Natural killer cell (primary cell): ENCODE measurements around the gene CCR7. TPM values are rescaled to one million over a fixed set of nuclear protein-coding genes. Genes with fewer than 3 reads are reported as not detected.

Experiments used
- ATAC-seq, 3 donors: fragments of 150-1000 bp in 2 of 3; fragments of 200-7000 bp in 1 of 3; cut with Tn5 transposase; 1 replicate in 1 of 3; 2 replicates in 2 of 3; pipeline ENCODE4 v1.10.0; 2021; ENCODE audit warnings: mild to moderate bottlenecking in 2 of 3, moderate library complexity in 2 of 3
- DNase-seq, 2 donors: peaks; one replicate each; pipeline versions ENCODE4 v3.0.0 to v3.0.0-alpha.2; 2013 to 2021; ENCODE audit warnings: mixed read lengths in 1 of 2
- H3K27ac ChIP-seq: one replicate; pipeline ENCODE4 v1.5.1; 2013; ENCODE audit warnings: mild to moderate bottlenecking, low read length
- H3K27me3 ChIP-seq: one replicate; pipeline ENCODE4 v1.6.1; 2013; ENCODE audit warnings: low read length; ENCODE audit not compliant: control insufficient read depth, insufficient read depth
- H3K36me3 ChIP-seq: one replicate; pipeline ENCODE4 v1.6.1; 2013; ENCODE audit warnings: low read length; ENCODE audit not compliant: control insufficient read depth, insufficient read depth
- H3K4me1 ChIP-seq: one replicate; pipeline ENCODE4 v1.6.1; 2013; ENCODE audit warnings: low read length; ENCODE audit not compliant: control insufficient read depth, insufficient read depth
- H3K4me3 ChIP-seq: one replicate; pipeline ENCODE4 v1.5.1; 2013; ENCODE audit warnings: low read length
- H3K9me3 ChIP-seq: one replicate; pipeline ENCODE4 v1.6.1; 2013; ENCODE audit warnings: low read length; ENCODE audit not compliant: control insufficient read depth, insufficient read depth
- H3K27ac Mint-ChIP-seq, 2 donors: one replicate each; pipeline ENCODE4 v1.8.0; 2022; ENCODE audit warnings: mild to moderate bottlenecking in 2 of 2, mixed read lengths in 2 of 2, moderate library complexity in 1 of 2
- H3K27me3 Mint-ChIP-seq, 2 donors: one replicate each; pipeline ENCODE4 v1.8.0; 2022; ENCODE audit warnings: low read depth in 2 of 2, mixed read lengths in 2 of 2
- H3K36me3 Mint-ChIP-seq: one replicate; pipeline ENCODE4 v1.8.0; 2022; ENCODE audit warnings: mixed read lengths
- H3K4me1 Mint-ChIP-seq, 2 donors: one replicate each; pipeline ENCODE4 v1.8.0; 2022; ENCODE audit warnings: mixed read lengths in 2 of 2
- H3K4me3 Mint-ChIP-seq: one replicate; pipeline ENCODE4 v1.8.0; 2022; ENCODE audit warnings: mild to moderate bottlenecking, moderate library complexity, mixed read lengths
- H3K9me3 Mint-ChIP-seq, 2 donors: one replicate each; pipeline ENCODE4 v1.8.0; 2022; ENCODE audit warnings: mixed read lengths in 2 of 2
- CTCF ChIP-seq: fragments of 200-600 bp; IDR thresholded peaks from one replicate; pipeline ENCODE4 v1.8.0; 2022; ENCODE audit warnings: antibody characterized with exemption
- WGBS: methylation state at CpG from one replicate; pipeline ENCODE4 v1.1.7; 2013; ENCODE audit warnings: missing lambda C conversion rate; ENCODE audit not compliant: insufficient coverage; 5-methylcytosine and 5-hydroxymethylcytosine counted together
- intact Hi-C: fragments of 100-400 bp; cut with micrococcal nuclease; formaldehyde crosslinking; loops from one replicate; pipeline ENCODE4 v1.14.2; 2022
- total RNA-seq, 4 donors: library from RNA; stranded (reverse); fragments of 120-200 nt in 1 of 4; gene quantifications; one replicate each; pipeline versions ENCODE4 v1.2.3 to v1.2.4, GENCODE V29; 2013 to 2022

The CCR7 gene
- total RNA-seq, 3 donors from 2014 or later (not counting 1 experiment from before 2014, with no cell fraction given): 3.2 to 8.0 (median 6.6) TPM

GRCh38 chr17:40582328-40582901 is 17.1 kb upstream of the CCR7 start:
- DNase-seq: peak in 1 of 2 donors; percentile 83
- 2% methylated on average over 11 of the region's 11 CpGs for WGBS
- H3K9me3 Mint-ChIP-seq: peaks cover 0 to 6% of the 10 kb centered on the region in 2 donors
- peak overlapping the region; percentile 1 to 14 for H3K27ac Mint-ChIP-seq
- no peak overlapping the region for H3K4me3 ChIP-seq
- H3K4me1 Mint-ChIP-seq: peaks cover 12 to 16% of the 10 kb centered on the region in 2 donors
- ATAC-seq: peak; percentile 71 to 84 (median 75)
- peaks cover 29% of the 10 kb centered on the region for H3K4me1 ChIP-seq
- H3K27ac ChIP-seq: peak overlapping the region; percentile 68
- H3K4me3 Mint-ChIP-seq: peak overlapping the region; percentile 54
- no peaks in the 10 kb centered on the region for H3K9me3 ChIP-seq
- TF ChIP-seq CTCF: no peak
- peaks cover 4 to 11% of the 10 kb centered on the region in 2 donors for H3K27me3 Mint-ChIP-seq
- peaks cover 7% of the 10 kb centered on the region for H3K36me3 Mint-ChIP-seq
- intact Hi-C loops: no loop called here
- no peaks in the 10 kb centered on the region for H3K36me3 ChIP-seq
- H3K27me3 ChIP-seq: no peaks in the 10 kb centered on the region

- Mint-ChIP-seq H3K9me3 (peaks cover 2 to 9% of the 10 kb centered on the region in 2 donors), H3K27me3 (peaks cover 3 to 5% of the 10 kb centered on the region in 2 donors), H3K4me1 (peaks cover 12 to 16% of the 10 kb centered on the region in 2 donors), H3K27ac (no peak overlapping the region), H3K4me3 (no peak overlapping the region), H3K36me3 (peaks cover 9% of the 10 kb centered on the region)
- intact Hi-C loops: no loop called here
- no peak for TF ChIP-seq CTCF
- Histone ChIP-seq H3K4me1 (peaks cover 30% of the 10 kb centered on the region), H3K27ac (no peak overlapping the region), H3K9me3 (no peaks in the 10 kb centered on the region), H3K36me3 (no peaks in the 10 kb centered on the region), H3K4me3 (no peak overlapping the region), H3K27me3 (no peaks in the 10 kb centered on the region)
- DNase-seq (no peak), ATAC-seq (no peak)
Observed at GRCh38 chr17:40580140-40580539, 14.9 kb upstream of the CCR7 start.

- peaks cover 30% of the 10 kb centered on the region for H3K4me1 ChIP-seq
- Mint-ChIP-seq H3K4me1 (peaks cover 12 to 16% of the 10 kb centered on the region in 2 donors), H3K27ac (no peak overlapping the region), H3K36me3 (peaks cover 10% of the 10 kb centered on the region), H3K9me3 (peaks cover 9% of the 10 kb centered on the region in 2 donors), H3K27me3 (peaks cover 5 to 8% of the 10 kb centered on the region in 2 donors), H3K4me3 (no peak overlapping the region)
- intact Hi-C loops: no loop called here
- no peak overlapping the region for H3K4me3 ChIP-seq
- no peaks in the 10 kb centered on the region for H3K36me3 ChIP-seq
- ATAC-seq (no peak), DNase-seq (no peak)
- H3K27me3 ChIP-seq: no peaks in the 10 kb centered on the region
- H3K27ac ChIP-seq: no peak overlapping the region
- no peaks in the 10 kb centered on the region for H3K9me3 ChIP-seq
- no peak for TF ChIP-seq CTCF
- 96% methylated on average over 3 of the region's 3 CpGs for WGBS
Observed at GRCh38 chr17:40579471-40579870, 14.2 kb upstream of the CCR7 start.

GRCh38 chr17:40577611-40578065 is 12.4 kb upstream of the CCR7 start:
- H3K27me3 ChIP-seq: no peaks in the 10 kb centered on the region
- no peak for TF ChIP-seq CTCF

More at GRCh38 chr17:40577611-40578065, 12.4 kb upstream of the CCR7 start:
- H3K27ac Mint-ChIP-seq: no peak overlapping the region
- H3K36me3 Mint-ChIP-seq: peaks cover 24% of the 10 kb centered on the region
- intact Hi-C loops: no loop called here
- 82% methylated on average over 3 of the region's 5 CpGs for WGBS
- H3K9me3 Mint-ChIP-seq: peaks cover 10 to 12% of the 10 kb centered on the region in 2 donors
- peaks cover 5 to 8% of the 10 kb centered on the region in 2 donors for H3K27me3 Mint-ChIP-seq
- H3K4me1 Mint-ChIP-seq: peaks cover 10 to 11% of the 10 kb centered on the region in 2 donors
- Histone ChIP-seq H3K4me3 (no peak overlapping the region), H3K36me3 (no peaks in the 10 kb centered on the region), H3K27ac (no peak overlapping the region), H3K4me1 (peaks cover 26% of the 10 kb centered on the region), H3K9me3 (no peaks in the 10 kb centered on the region)
- ATAC-seq: peak; percentile 21 to 51 (median 31)
- peak in 1 of 2 donors; percentile 74 for DNase-seq
- no peak overlapping the region for H3K4me3 Mint-ChIP-seq
